Neuron (in vitro differentiated cells): ENCODE results near the gene RFC1.
"Not testable (repeated sequence)": the region's sequence is repeated elsewhere in the genome, so short reads cannot be mapped to it uniquely, and the experiment has no call there.

ENCODE experiments used
- H2AFZ ChIP-seq: one replicate; pipeline ENCODE4 v1.6.1; 2013; ENCODE audit warnings: low read depth, mild to moderate bottlenecking, inconsistent platforms, low read length, moderate library complexity
- H3K27me3 ChIP-seq: one replicate; pipeline ENCODE4 v1.6.1; 2013; ENCODE audit warnings: low read length; ENCODE audit not compliant: insufficient read depth
- H3K36me3 ChIP-seq: one replicate; pipeline ENCODE4 v1.6.1; 2013; ENCODE audit warnings: low read length; ENCODE audit not compliant: insufficient read depth
- H3K4me1 ChIP-seq: one replicate; pipeline ENCODE4 v1.6.1; 2013; ENCODE audit warnings: low read length; ENCODE audit not compliant: insufficient read depth
- H3K4me3 ChIP-seq: 2 replicates; pipeline ENCODE4 v1.5.1; 2013; ENCODE audit warnings: mild to moderate bottlenecking, low read length, moderate library complexity
- H3K9me3 ChIP-seq: one replicate; pipeline ENCODE4 v1.6.1; 2013; ENCODE audit warnings: low read length

Gene RFC1

GRCh38 chr4:39286263-39286662, 79.9 kb downstream of the RFC1 start:
- Histone ChIP-seq H3K4me1 (no peaks in the 10 kb centered on the region), H3K9me3 (no peaks in the 10 kb centered on the region), H3K27me3 (no peaks in the 10 kb centered on the region), H3K4me3 (no peak overlapping the region), H2AFZ (no peak overlapping the region), H3K36me3 (peaks cover 71% of the 10 kb centered on the region)

GRCh38 chr4:39285853-39286252, 80.3 kb downstream of the RFC1 start:
- H3K4me3 ChIP-seq, result no peak overlapping the region
- no peaks in the 10 kb centered on the region for H3K4me1 ChIP-seq
- peaks cover 68% of the 10 kb centered on the region for H3K36me3 ChIP-seq
- no peaks in the 10 kb centered on the region for H3K27me3 ChIP-seq
- no peaks in the 10 kb centered on the region for H3K9me3 ChIP-seq
- no peak overlapping the region for H2AFZ ChIP-seq

DNA sequence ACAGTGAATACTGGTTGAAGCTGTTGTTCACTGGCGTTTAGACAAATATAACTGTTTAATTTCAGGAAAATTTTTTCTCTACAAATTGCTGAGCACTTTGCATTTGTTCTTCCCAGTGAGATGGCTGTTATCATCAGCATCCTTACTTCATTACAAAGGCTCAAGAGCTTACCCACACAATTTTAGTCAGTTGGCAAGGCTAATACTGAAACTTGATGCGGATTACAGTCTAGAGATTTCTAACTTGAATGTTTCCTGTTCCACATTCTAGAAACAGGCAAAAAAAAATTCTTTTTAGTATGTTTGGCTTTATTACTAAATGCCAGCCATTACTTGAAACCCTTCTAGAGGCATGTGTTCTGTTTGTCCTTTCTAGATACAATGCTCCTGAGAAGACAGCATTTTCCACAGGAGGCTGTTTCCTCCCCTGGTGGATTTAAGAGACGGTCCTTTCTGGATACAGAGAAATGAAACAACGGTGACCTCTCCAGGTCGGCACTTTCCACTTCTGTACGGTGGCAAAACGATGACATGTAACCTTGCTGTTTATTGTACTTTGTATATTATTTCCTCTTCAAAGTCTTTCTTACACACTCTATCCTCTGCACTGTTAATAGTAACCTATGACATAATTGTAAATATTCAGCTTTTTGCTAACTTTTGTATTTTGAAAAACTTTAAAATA, 80.9 kb downstream of the RFC1 start:
- H3K27me3 ChIP-seq, result no peaks in the 10 kb centered on the region
- peaks cover 69% of the 10 kb centered on the region for H3K36me3 ChIP-seq
- no peaks in the 10 kb centered on the region for H3K9me3 ChIP-seq
- H2AFZ ChIP-seq, result no peak overlapping the region
- H3K4me1 ChIP-seq, result no peaks in the 10 kb centered on the region
- no peak overlapping the region for H3K4me3 ChIP-seq

GRCh38 chr4:39280770-39281169, 85.4 kb downstream of the RFC1 start:
- no peaks in the 10 kb centered on the region for H3K27me3 ChIP-seq
- H3K9me3 ChIP-seq, result no peaks in the 10 kb centered on the region
- no peaks in the 10 kb centered on the region for H3K4me1 ChIP-seq
- peaks cover 57% of the 10 kb centered on the region for H3K36me3 ChIP-seq
- H2AFZ ChIP-seq, result no peak overlapping the region
- no peak overlapping the region for H3K4me3 ChIP-seq

DNA sequence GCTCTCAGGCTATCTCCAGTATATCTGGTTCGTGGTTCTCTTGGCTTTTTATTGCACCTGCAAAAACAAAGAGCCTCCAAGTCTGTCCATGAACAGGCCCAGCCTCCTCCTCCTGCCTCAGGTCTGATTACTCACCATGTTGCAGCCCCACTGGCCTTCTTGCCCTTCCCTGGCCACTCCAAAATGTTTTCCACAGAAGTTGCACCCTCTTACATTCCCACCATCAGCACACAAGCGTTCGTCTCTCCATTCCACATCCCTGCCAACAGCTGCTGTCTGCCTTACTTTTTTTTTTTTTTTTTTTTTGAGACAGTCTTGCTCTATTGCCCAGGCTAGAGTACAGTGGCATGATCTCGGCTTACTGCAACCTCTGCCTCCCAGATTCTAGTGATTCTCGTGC, 86.7 kb downstream of the RFC1 start:
- Histone ChIP-seq H3K9me3 (no peaks in the 10 kb centered on the region), H3K27me3 (no peaks in the 10 kb centered on the region), H3K4me3 (no peak overlapping the region), H3K4me1 (no peaks in the 10 kb centered on the region), H2AFZ (no peak overlapping the region), H3K36me3 (peaks cover 61% of the 10 kb centered on the region)

- H2AFZ ChIP-seq, result no peak overlapping the region
- no peaks in the 10 kb centered on the region for H3K9me3 ChIP-seq
- no peak overlapping the region for H3K4me3 ChIP-seq
- no peaks in the 10 kb centered on the region for H3K4me1 ChIP-seq
- H3K27me3 ChIP-seq, result no peaks in the 10 kb centered on the region
- peaks cover 64% of the 10 kb centered on the region for H3K36me3 ChIP-seq
Measured at GRCh38 chr4:39278476-39278875, 87.7 kb downstream of the RFC1 start.

GRCh38 chr4:39277661-39278060, 88.5 kb downstream of the RFC1 start:
- not testable (repeated sequence) for H3K27me3 ChIP-seq, H3K4me3 ChIP-seq, H3K4me1 ChIP-seq, H3K9me3 ChIP-seq, H2AFZ ChIP-seq
- peaks cover 67% of the 10 kb centered on the region for H3K36me3 ChIP-seq

- Histone ChIP-seq H3K27me3 (no peaks in the 10 kb centered on the region), H3K4me1 (no peaks in the 10 kb centered on the region), H2AFZ (no peak overlapping the region), H3K4me3 (no peak overlapping the region), H3K9me3 (no peaks in the 10 kb centered on the region), H3K36me3 (peaks cover 67% of the 10 kb centered on the region)
Measured at GRCh38 chr4:39274503-39274902, 91.7 kb downstream of the RFC1 start.

DNA sequence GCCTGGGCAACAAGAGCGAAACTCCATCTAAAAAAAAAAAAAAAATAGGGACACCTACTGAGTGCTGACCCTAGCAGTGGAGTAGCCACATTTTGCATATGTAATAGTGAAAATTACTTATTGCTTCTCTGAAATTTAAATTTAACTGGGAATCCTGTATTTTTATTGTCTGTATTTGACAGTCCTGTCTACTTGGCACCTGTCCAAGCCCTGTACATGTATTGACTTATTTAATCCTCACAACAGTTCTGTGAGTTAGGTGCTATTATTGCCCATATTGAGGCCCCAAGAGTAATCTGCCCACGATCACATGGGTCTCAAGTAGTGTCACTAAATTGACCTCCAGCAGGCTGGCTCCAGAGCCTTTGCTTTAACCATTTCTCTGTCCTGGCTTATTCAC, 102.3 kb downstream of the RFC1 start:
- no peaks in the 10 kb centered on the region for H3K27me3 ChIP-seq
- no peak overlapping the region for H2AFZ ChIP-seq
- peaks cover 43% of the 10 kb centered on the region for H3K36me3 ChIP-seq
- peaks cover 5% of the 10 kb centered on the region for H3K4me1 ChIP-seq
- H3K4me3 ChIP-seq, result no peak overlapping the region
- H3K9me3 ChIP-seq, result no peaks in the 10 kb centered on the region

DNA sequence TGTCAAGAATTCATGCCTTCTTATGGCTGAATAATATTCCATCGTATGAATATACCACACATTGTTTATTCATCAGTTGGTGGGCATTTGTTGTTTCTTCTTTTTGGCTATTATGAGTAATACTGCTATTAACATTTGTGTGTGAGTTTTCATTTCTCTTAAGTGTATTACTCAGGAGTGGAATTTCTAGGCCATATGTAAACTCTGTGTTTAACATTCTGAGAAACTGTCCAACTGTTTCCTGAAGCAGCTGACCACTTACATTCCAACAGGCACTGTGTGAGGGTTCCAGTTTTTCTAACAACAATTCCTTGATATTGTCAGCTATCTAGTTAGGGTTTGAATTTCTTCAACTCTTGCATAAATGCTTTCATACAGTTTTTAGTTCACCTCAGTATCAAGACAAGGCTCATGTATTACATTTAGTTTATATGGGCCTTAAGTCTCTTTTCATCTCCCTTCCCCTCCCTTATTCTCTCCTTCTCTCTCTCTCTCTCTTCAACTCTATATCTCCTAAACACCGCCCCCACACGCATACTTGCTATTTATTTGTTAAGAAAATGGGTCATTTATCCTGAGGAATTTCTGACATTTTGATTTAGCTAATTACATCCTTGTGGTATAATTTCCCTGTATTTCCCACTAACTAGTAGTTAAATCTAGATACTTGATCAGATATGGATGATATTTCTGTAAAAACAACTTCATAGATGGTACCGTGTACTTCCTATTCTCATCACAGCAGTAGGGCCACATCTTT, 106.4 kb downstream of the RFC1 start:
- Histone ChIP-seq H2AFZ (no peak overlapping the region), H3K4me1 (peaks cover 5% of the 10 kb centered on the region), H3K4me3 (no peak overlapping the region), H3K9me3 (no peaks in the 10 kb centered on the region), H3K27me3 (no peaks in the 10 kb centered on the region), H3K36me3 (peaks cover 50% of the 10 kb centered on the region)

- Histone ChIP-seq H3K27me3 (no peaks in the 10 kb centered on the region), H3K9me3 (no peaks in the 10 kb centered on the region), H2AFZ (no peak overlapping the region), H3K36me3 (peaks cover 47% of the 10 kb centered on the region), H3K4me3 (no peak overlapping the region), H3K4me1 (peaks cover 3% of the 10 kb centered on the region)
Measured at GRCh38 chr4:39256436-39256835, 109.7 kb downstream of the RFC1 start.

DNA sequence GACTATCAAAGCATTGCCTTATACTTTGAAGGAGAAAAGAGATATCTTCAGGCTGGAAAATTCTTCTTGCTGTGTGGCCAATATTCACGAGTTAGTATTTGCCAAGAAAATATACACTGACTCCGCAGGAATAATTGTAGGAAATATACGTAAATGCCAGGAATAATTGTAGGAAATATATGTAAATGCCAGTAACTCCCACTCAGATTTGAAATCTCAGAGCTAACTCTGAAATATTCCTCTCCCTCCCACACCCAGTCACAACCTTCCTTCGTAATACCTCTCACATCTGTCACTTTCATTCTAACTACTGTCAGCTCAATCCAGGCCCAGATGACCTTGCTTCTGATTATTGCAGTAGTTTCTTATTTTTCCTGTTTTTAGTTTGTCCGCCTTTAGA, 110.3 kb downstream of the RFC1 start:
- Histone ChIP-seq H3K36me3 (peaks cover 44% of the 10 kb centered on the region), H3K4me3 (no peak overlapping the region), H3K9me3 (no peaks in the 10 kb centered on the region), H2AFZ (no peak overlapping the region), H3K27me3 (no peaks in the 10 kb centered on the region), H3K4me1 (no peaks in the 10 kb centered on the region)

DNA sequence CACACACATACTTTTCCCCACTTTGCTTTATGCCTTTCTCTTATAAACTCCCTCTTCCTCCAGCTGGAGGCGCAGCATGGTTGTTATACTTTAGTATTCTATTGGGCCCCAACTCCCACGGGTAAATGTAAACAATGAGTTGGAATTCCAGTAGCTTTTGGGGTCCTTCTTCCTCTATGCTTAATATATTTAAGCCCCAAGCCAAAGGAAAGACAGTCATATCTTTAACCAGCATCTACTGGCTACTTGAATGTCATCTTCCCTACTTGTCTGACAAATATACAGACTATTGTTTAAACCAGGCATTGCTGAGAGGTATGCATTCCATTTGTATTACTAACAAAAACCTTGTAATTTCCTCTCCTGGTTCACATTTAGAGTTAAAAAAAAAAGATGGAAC, 110.9 kb downstream of the RFC1 start:
- Histone ChIP-seq H2AFZ (no peak overlapping the region), H3K9me3 (no peaks in the 10 kb centered on the region), H3K36me3 (peaks cover 40% of the 10 kb centered on the region), H3K27me3 (no peaks in the 10 kb centered on the region), H3K4me3 (no peak overlapping the region), H3K4me1 (no peaks in the 10 kb centered on the region)
